GM12878 (cell line): ENCODE results near the gene CD2AP. TPM values are rescaled to one million over a fixed set of nuclear protein-coding genes. Genes with fewer than 3 reads are reported as not detected.

Experiments used
- ATAC-seq: fragments of 200-7000 bp; cut with Tn5 transposase; 3 replicates; pipeline ENCODE4 v1.9.1; 2020; ENCODE audit warnings: mild to moderate bottlenecking, moderate library complexity
- BruUV-seq: library from RNA; stranded (reverse); fragments of 400-500 nt; replicated peaks from 2 replicates; lab custom pipeline; 2021; lab: Mats Ljungman, UMichigan
- CTCF ChIA-PET: fragments of 300-600 bp; sonication (Branson Sonifier 250); formaldehyde crosslinking; extraction: SDS; loops from one replicate; lab custom pipeline; 2021; ENCODE audit warnings: inconsistent platforms; lab: Yijun Ruan, JAX
- POLR2A ChIA-PET: fragments of 350-600 bp; formaldehyde crosslinking; extraction: SDS; loops from one replicate; lab custom pipeline; 2021; ENCODE audit warnings: inconsistent platforms; lab: Charles Lee
- RAD21 ChIA-PET: fragments of 300-600 bp; sonication (Branson Sonifier 250); formaldehyde crosslinking; loops from one replicate; lab custom pipeline; 2023; ENCODE audit warnings: antibody characterized with exemption; ENCODE audit not compliant: unreplicated experiment; lab: Charles Lee
- SMC1A ChIA-PET: fragments of 300-600 bp; sonication (Branson Sonifier 250); formaldehyde crosslinking; loops from one replicate; lab custom pipeline; 2023; ENCODE audit not compliant: unreplicated experiment, uncharacterized antibody; lab: Charles Lee
- DNase-seq: peaks from one replicate; pipeline ENCODE4 v3.0.0-alpha.2; 2011; ENCODE audit warnings: low read depth, low spot score
- FAIRE-seq: peaks from 3 replicates; lab custom pipeline; 2011; peaks lifted over from hg19 to GRCh38; lab: Jason Lieb, UNC
- H2AFZ ChIP-seq: 2 replicates; pipeline ENCODE4 v1.6.0; 2011; ENCODE audit warnings: low read depth, low read length, control low read depth; ENCODE audit not compliant: control insufficient read depth
- H3K27ac ChIP-seq: 2 replicates; pipeline ENCODE4 v1.5.1; 2011; ENCODE audit warnings: control low read depth; ENCODE audit not compliant: control insufficient read depth, insufficient read depth
- H3K27me3 ChIP-seq, 2 experiments: replicated peaks in 1 of 2; 2 replicates each; pipeline versions ENCODE4 v1.6.0 to v1.6.1; 2011; ENCODE audit warnings: low read length in 1 of 2; ENCODE audit not compliant: control insufficient read depth in 2 of 2, insufficient read depth in 2 of 2
- H3K36me3 ChIP-seq, 2 experiments: 2 replicates each; pipeline ENCODE4 v1.5.1; 2011; ENCODE audit warnings: low read length in 1 of 2; ENCODE audit not compliant: control insufficient read depth in 2 of 2, insufficient read depth in 2 of 2
- H3K4me1 ChIP-seq: 2 replicates; pipeline ENCODE4 v1.6.1; 2011; ENCODE audit warnings: mild to moderate bottlenecking, low read length, moderate library complexity, mixed read lengths; ENCODE audit not compliant: control insufficient read depth, insufficient read depth
- H3K4me2 ChIP-seq: 2 replicates; pipeline ENCODE4 v1.6.0; 2011; ENCODE audit warnings: control low read depth; ENCODE audit not compliant: control insufficient read depth, insufficient read depth
- H3K4me3 ChIP-seq: fragments of 200-600 bp; sonication (generic); 2 replicates; pipeline ENCODE4 v1.5.1; 2016
- H3K79me2 ChIP-seq: 2 replicates; pipeline ENCODE4 v1.6.0; 2011; ENCODE audit warnings: low read length; ENCODE audit not compliant: control insufficient read depth, insufficient read depth
- H3K9ac ChIP-seq: 2 replicates; pipeline ENCODE4 v1.8.0; 2011; ENCODE audit warnings: low read length, control low read depth, mixed read lengths; ENCODE audit not compliant: control insufficient read depth, insufficient read depth
- H3K9me3 ChIP-seq: replicated peaks from 3 replicates; pipeline ENCODE4 v1.5.1; 2011; ENCODE audit warnings: mild to moderate bottlenecking, low read length; ENCODE audit not compliant: control insufficient read depth, insufficient read depth
- H4K20me1 ChIP-seq: 2 replicates; pipeline ENCODE4 v1.6.0; 2011; ENCODE audit not compliant: control insufficient read depth, insufficient read depth
- BACH1 ChIP-seq: fragments of 450-650 bp; IDR thresholded peaks from 2 replicates; pipeline ENCODE4 v1.6.1; 2017; ENCODE audit warnings: mild to moderate bottlenecking, borderline replicate concordance
- CEBPB ChIP-seq, 2 experiments: fragments of 150-350 bp in 1 of 2; IDR thresholded peaks; 2 replicates each; pipeline ENCODE4 v1.6.1; 2012 to 2014; ENCODE audit warnings: low read depth in 2 of 2, low read length in 2 of 2, borderline replicate concordance in 1 of 2, inconsistent platforms in 1 of 2
- CHD1 ChIP-seq: IDR thresholded peaks from 2 replicates; pipeline ENCODE4 v1.6.1; 2012; ENCODE audit warnings: low read depth, low read length, improper control_type of control experiment
- ESRRA ChIP-seq: IDR thresholded peaks from 2 replicates; pipeline ENCODE4 v1.6.1; 2012; ENCODE audit warnings: mild to moderate bottlenecking, low read length, improper control_type of control experiment
- FOS ChIP-seq: IDR thresholded peaks from 3 replicates; pipeline ENCODE4 v1.6.1; 2011; ENCODE audit warnings: borderline replicate concordance; ENCODE audit not compliant: insufficient read length; ENCODE audit errors: extremely low read depth
- HDAC2 ChIP-seq: fragments of 200-600 bp; sonication (generic); IDR thresholded peaks from 2 replicates; pipeline ENCODE4 v1.6.1; 2017
- IRF4 ChIP-seq: IDR thresholded peaks from 2 replicates; pipeline ENCODE4 v1.6.1; 2011; ENCODE audit warnings: low read depth, low read length
- LARP7 ChIP-seq: fragments of 450-650 bp; IDR thresholded peaks from 2 replicates; pipeline ENCODE4 v1.6.1; 2017; ENCODE audit warnings: mild to moderate bottlenecking
- MYB ChIP-seq: fragments of 150-350 bp; IDR thresholded peaks from 2 replicates; pipeline ENCODE4 v1.6.1; 2014; ENCODE audit warnings: mild to moderate bottlenecking, low read depth, low read length, borderline replicate concordance
- NBN ChIP-seq: fragments of 450-650 bp; IDR thresholded peaks from 2 replicates; pipeline ENCODE4 v1.6.1; 2016
- RB1 ChIP-seq: fragments of 450-650 bp; formaldehyde crosslinking; IDR thresholded peaks from 2 replicates; pipeline ENCODE4 v1.6.1; 2017; ENCODE audit warnings: mild to moderate bottlenecking, borderline replicate concordance
- RFX5 ChIP-seq: IDR thresholded peaks from 2 replicates; pipeline ENCODE4 v1.6.1; 2011; ENCODE audit warnings: low read depth, low read length, improper control_type of control experiment
- WRNIP1 ChIP-seq: IDR thresholded peaks from 2 replicates; pipeline ENCODE4 v1.6.1; 2011; ENCODE audit warnings: low read depth, low read length, improper control_type of control experiment, borderline replicate concordance
- WGBS: methylation state at CpG from one replicate; pipeline ENCODE4 v1.1.6; 2016; ENCODE audit warnings: low lambda C conversion rate; ENCODE audit not compliant: insufficient replicate concordance, insufficient coverage; ENCODE audit errors: missing lambda C conversion rate; 5-methylcytosine and 5-hydroxymethylcytosine counted together
- in situ Hi-C: fragments of 300-500 bp; cut with MboI; formaldehyde crosslinking; loops from 9 replicates; pipeline ENCODE4 v1.14.3; 2018; ENCODE audit warnings: mixed read lengths
- intact Hi-C: fragments of 100-400 bp; cut with micrococcal nuclease; formaldehyde crosslinking; loops from one replicate; pipeline ENCODE4 v1.14.2; 2022; ENCODE audit not compliant: unreplicated experiment
- polyA plus RNA-seq, 11 experiments: library from polyadenylated mRNA; depleted of rRNA in 4 of 11; unstranded in 6 of 11; stranded (reverse) in 5 of 11; fragments of >200 nt; fragmentation: Nextera tagmentation in 4 of 11; fragmentation: Illumina TruSeq in 1 of 11; extraction: Ambion mirVana in 4 of 11; extraction: Trizol in 1 of 11; gene quantifications; 1 replicate in 1 of 11; 2 replicates in 10 of 11; pipeline versions ENCODE4 v1.2.1 to v1.2.3, GENCODE V29; 2011 to 2016; ENCODE audit warnings: inconsistent platforms in 2 of 11, missing spikeins in 2 of 11, low read depth in 1 of 11
- total RNA-seq, 4 experiments: library from RNA; depleted of rRNA in 3 of 4; stranded (reverse); fragments of >200 nt in 3 of 4; fragmentation: Illumina TruSeq in 1 of 4; extraction: Trizol in 1 of 4; gene quantifications; 2 replicates each; pipeline versions ENCODE4 v1.2.1 to v1.2.3, GENCODE V29; 2013 to 2021
- TF ChIP-seq, protein P1 (sequence below): fragments of 150-350 bp; IDR thresholded peaks from 2 replicates; pipeline ENCODE4 v1.6.1; 2016; ENCODE audit warnings: low read depth, low read length

The CD2AP gene
- total and polyA plus RNA-seq, 10 of the 15 experiments (the other 5 are each of a cell fraction or from before 2014, with no cell fraction given), result 5.4 to 46.6 (median 20.9) TPM

DNA sequence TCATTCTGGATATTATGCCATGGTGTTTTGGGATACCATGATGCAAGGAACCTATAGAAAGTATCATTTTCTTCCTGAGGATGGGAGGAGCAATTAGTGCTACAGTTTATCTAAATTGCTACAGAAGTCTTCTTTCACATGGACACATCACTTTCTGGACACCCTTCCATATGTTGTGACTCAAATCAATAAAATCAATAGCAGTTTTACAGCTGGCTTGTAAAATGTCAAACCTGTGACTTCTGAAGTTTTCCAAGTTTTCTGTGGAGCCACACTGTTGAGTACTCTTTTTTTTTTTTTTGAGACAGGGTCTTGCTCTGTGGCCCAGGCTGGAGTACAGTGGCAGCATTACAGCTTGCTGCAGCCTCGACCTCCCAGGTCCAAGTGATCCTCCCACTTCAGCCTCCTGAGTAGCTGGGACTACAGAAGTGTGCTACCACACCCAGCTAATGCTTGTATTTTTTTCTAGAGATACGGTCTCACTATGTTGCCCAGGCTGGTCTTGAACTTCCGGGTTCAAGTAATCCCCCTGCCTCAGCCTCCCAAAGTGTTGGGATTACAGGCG lies 24.1 kb upstream of the CD2AP start:
- intact Hi-C loops (no loop called here), in situ Hi-C loops (no loop called here)
- SMC1A ChIA-PET, result interaction anchor here (0.7 to 1.6 kb wide), 3 partner anchors 26 to 89 kb away, joined by 3 to 7 read pairs (median 3); no protein-coding TSS in a partner anchor
- DNase-seq (no peak), FAIRE-seq (no peak), ATAC-seq (no peak)
- Histone ChIP-seq H2AFZ (no peak overlapping the region), H3K79me2 (no peaks in the 10 kb centered on the region), H4K20me1 (no peaks in the 10 kb centered on the region), H3K27ac (no peak overlapping the region), H3K9me3 (no peaks in the 10 kb centered on the region), H3K4me2 (no peak overlapping the region), H3K27me3 (no peaks in the 10 kb centered on the region), H3K9ac (no peak overlapping the region), H3K36me3 (no peaks in the 10 kb centered on the region), H3K4me1 (peaks cover 20% of the 10 kb centered on the region), H3K4me3 (no peak overlapping the region)
- TF ChIP-seq IRF4 (no peak), CHD1 (no peak), NBN (no peak), BACH1 (no peak), CEBPB (IDR thresholded peaks at IDR 0.05; ENCODE audit: borderline replicate concordance in 1 of 2, low read depth in 2 of 2, low read length in 2 of 2) (no peak), HDAC2 (no peak), RFX5 (no peak), RB1 (no peak), LARP7 (no peak), WRNIP1 (no peak), MYB (no peak), ESRRA (no peak), FOS (no peak)
- TF ChIP-seq, protein P1, sequence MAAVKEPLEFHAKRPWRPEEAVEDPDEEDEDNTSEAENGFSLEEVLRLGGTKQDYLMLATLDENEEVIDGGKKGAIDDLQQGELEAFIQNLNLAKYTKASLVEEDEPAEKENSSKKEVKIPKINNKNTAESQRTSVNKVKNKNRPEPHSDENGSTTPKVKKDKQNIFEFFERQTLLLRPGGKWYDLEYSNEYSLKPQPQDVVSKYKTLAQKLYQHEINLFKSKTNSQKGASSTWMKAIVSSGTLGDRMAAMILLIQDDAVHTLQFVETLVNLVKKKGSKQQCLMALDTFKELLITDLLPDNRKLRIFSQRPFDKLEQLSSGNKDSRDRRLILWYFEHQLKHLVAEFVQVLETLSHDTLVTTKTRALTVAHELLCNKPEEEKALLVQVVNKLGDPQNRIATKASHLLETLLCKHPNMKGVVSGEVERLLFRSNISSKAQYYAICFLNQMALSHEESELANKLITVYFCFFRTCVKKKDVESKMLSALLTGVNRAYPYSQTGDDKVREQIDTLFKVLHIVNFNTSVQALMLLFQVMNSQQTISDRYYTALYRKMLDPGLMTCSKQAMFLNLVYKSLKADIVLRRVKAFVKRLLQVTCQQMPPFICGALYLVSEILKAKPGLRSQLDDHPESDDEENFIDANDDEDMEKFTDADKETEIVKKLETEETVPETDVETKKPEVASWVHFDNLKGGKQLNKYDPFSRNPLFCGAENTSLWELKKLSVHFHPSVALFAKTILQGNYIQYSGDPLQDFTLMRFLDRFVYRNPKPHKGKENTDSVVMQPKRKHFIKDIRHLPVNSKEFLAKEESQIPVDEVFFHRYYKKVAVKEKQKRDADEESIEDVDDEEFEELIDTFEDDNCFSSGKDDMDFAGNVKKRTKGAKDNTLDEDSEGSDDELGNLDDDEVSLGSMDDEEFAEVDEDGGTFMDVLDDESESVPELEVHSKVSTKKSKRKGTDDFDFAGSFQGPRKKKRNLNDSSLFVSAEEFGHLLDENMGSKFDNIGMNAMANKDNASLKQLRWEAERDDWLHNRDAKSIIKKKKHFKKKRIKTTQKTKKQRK, result no peak
- RAD21 ChIA-PET, result no interaction called here
- BruUV-seq, result no TSS peak
- POLR2A ChIA-PET, result no interaction called here
- 81% methylated on average over 4 of the region's 4 CpGs for WGBS
- CTCF ChIA-PET, result interaction anchor here (0.7 kb wide), 1 partner anchor 12 kb away, joined by 3 read pairs; no protein-coding TSS in a partner anchor
